Spleen (tissue), 11 donors: Measurements from ENCODE around the gene RSF1. TPM values are rescaled to one million over a fixed set of nuclear protein-coding genes. Genes with fewer than 3 reads are reported as not detected.
"Not testable (repeated sequence)": the region's sequence is repeated elsewhere in the genome, so short reads cannot be mapped to it uniquely, and the experiment has no call there.

Experiments
- DNase-seq: peaks from one replicate; pipeline ENCODE4 v3.0.0-alpha.2; 2020
- H3K27ac ChIP-seq, 8 donors: fragments of 200-600 bp; sonication (generic) in 7 of 8; 1 replicate in 4 of 8; 2 replicates in 4 of 8; pipeline versions ENCODE4 v1.5.0 to v1.8.0; 2016 to 2021; ENCODE audit warnings: inconsistent platforms in 4 of 8, mild to moderate bottlenecking in 4 of 8, moderate library complexity in 1 of 8
- H3K27me3 ChIP-seq, 7 donors: fragments of 200-600 bp; sonication (generic) in 6 of 7; replicated peaks in 1 of 7; 1 replicate in 4 of 7; 2 replicates in 3 of 7; pipeline versions ENCODE4 v1.5.0 to v1.8.0; 2016 to 2021; ENCODE audit warnings: inconsistent platforms in 3 of 7, mild to moderate bottlenecking in 1 of 7
- H3K36me3 ChIP-seq, 6 donors: fragments of 200-600 bp; sonication (generic) in 5 of 6; 1 replicate in 4 of 6; 2 replicates in 2 of 6; pipeline versions ENCODE4 v1.5.0 to v1.8.0; 2016 to 2021; ENCODE audit warnings: inconsistent platforms in 2 of 6
- H3K4me1 ChIP-seq, 6 donors: fragments of 200-600 bp; sonication (generic) in 5 of 6; 1 replicate in 3 of 6; 2 replicates in 3 of 6; pipeline versions ENCODE4 v1.5.0 to v1.8.0; 2016 to 2021; ENCODE audit warnings: inconsistent platforms in 3 of 6
- H3K4me3 ChIP-seq, 8 donors: fragments of 200-600 bp; sonication (generic) in 7 of 8; 1 replicate in 4 of 8; 2 replicates in 4 of 8; pipeline versions ENCODE4 v1.5.0 to v1.8.0; 2016 to 2021; ENCODE audit warnings: inconsistent platforms in 4 of 8, mild to moderate bottlenecking in 4 of 8, moderate library complexity in 2 of 8
- H3K9me3 ChIP-seq, 8 donors: fragments of 200-600 bp; sonication (generic) in 7 of 8; 1 replicate in 4 of 8; 2 replicates in 4 of 8; pipeline versions ENCODE4 v1.5.0 to v1.8.0; 2016 to 2021; ENCODE audit warnings: inconsistent platforms in 4 of 8
- POLR2A ChIP-seq, 3 donors: fragments of 450-650 bp; IDR thresholded peaks; one replicate each; pipeline ENCODE4 v1.5.1; 2017; ENCODE audit warnings: antibody characterized with exemption in 3 of 3, mild to moderate bottlenecking in 1 of 3
- POLR2AphosphoS5 ChIP-seq, 3 donors: sonication (generic); formaldehyde crosslinking; IDR thresholded peaks; one replicate each; pipeline ENCODE4 v1.5.1; 2017; ENCODE audit warnings: antibody characterized with exemption in 3 of 3
- WGBS, 5 donors: extraction: QIAGEN DNeasy Blood & Tissue Kit in 3 of 5; methylation state at CpG; one replicate each; pipeline versions ENCODE4 v1.1.5 to v1.1.7; 2013 to 2018; 5-methylcytosine and 5-hydroxymethylcytosine counted together
- intact Hi-C: fragments of 100-400 bp; cut with DNase I; formaldehyde crosslinking; loops from one replicate; pipeline ENCODE4 v1.15.0; 2023; ENCODE audit warnings: low total_unique reads
- polyA plus RNA-seq, 3 donors: library from polyadenylated mRNA; stranded (reverse); fragments of 200-250 nt; gene quantifications; one replicate each; pipeline ENCODE4 v1.2.1, GENCODE V29; 2013
- total RNA-seq, 7 donors: library from RNA; depleted of rRNA in 3 of 7; stranded (reverse); fragments of >200 nt in 3 of 7; fragmentation: NEBNext Ultra II Directional in 4 of 7; extraction: Animal tissue kit (Norgen Biotek cat#: 25700) in 4 of 7; gene quantifications; one replicate each; pipeline versions ENCODE4 v1.1.0 to v1.2.1, GENCODE V29; 2016 to 2021
- TF ChIP-seq, protein P1 (sequence below), 11 experiments: fragments of 200-600 bp in 7 of 11; fragments of 450-650 bp in 4 of 11; sonication (generic) in 4 of 11; IDR thresholded peaks in 8 of 11; conservative IDR thresholded peaks in 3 of 11; 1 replicate in 7 of 11; 2 replicates in 4 of 11; pipeline versions ENCODE4 v1.4.0 to v1.8.0; 2016 to 2021; ENCODE audit warnings: antibody characterized with exemption in 11 of 11, inconsistent platforms in 4 of 11, mild to moderate bottlenecking in 1 of 11
- donor health status: healthy with polysubstance abuse.
- donor health status: DM: no; HTN: no; CAD: no; lungs with moderate emphysema.
- donor health status: DM: no; HTN: no; CAD: no.
- donor health status: Bipolar disorder and iron deficiency.
- donor health status: healthy.
- donor health status: DM: no; HTN: no; CAD: no.
- donor health status: DM: yes; HTN: yes; CAD: no.

Gene RSF1
- total and polyA plus RNA-seq, 10 donors: 6.1 to 82.1 (median 65.0) TPM

DNA sequence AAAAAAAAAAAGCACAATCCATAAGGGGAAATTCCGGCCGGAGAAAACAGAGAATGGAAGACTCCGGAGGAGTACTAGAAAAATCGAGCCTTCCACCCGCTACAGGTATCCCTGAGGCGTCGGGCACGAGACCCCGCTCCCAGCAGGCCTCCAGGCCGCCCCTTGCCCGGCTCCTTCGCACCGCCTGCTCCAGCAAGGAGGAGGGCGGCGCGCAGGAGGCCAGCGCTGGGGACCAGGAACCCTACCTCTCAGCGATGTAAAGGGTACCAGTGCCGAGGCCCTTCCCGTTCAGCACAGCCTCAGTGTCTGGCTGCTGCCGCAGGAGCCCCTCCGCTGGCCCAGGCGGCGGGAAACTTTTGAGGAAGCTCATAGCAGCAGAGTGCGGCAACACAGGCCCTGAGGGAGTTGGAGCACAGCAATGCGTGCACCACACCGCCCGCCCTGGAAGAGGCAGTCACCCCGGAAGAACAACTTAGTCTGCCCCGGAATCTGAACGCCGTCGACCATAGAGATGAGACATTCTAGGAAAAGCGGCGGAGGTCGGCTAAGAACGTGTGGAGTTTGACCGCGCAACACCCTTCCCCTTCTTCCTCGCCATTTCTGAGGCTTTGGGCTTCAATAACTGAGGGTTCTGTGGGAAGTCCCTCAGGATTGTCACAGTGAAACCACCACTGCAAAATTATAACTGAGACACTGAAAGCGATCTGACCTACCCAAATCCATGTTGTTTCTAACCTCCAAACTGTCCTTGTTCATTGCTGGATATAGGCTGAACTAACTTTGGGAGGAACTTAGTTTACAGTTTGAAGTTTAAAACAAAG, 183.0 kb downstream of the RSF1 start, which contains the start of gene CLNS1A:
TSS of gene CLNS1A (minus strand) at position 450 of the 821 bp plus-strand sequence. CDS start at position 370, 80 bp downstream.
- Histone ChIP-seq H3K4me3 (peak within 1 kb of the TSS; percentile 79 to 99 (median 94)), H3K27me3 (no peaks in the 10 kb centered on the region), H3K36me3 (peaks cover 0 to 5% (median 0%) of the 10 kb centered on the region in 6 donors), H3K4me1 (peaks cover 13 to 57% (median 43%) of the 10 kb centered on the region in 6 donors), H3K27ac (peak within 1 kb of the TSS; percentile 37 to 87 (median 83)), H3K9me3 (peaks cover 0 to 15% (median 7%) of the 10 kb centered on the region in 8 donors)
- peak; percentile 94 for DNase-seq
- intact Hi-C loops: no loop called here
- TF ChIP-seq POLR2AphosphoS5 (IDR thresholded peaks at IDR 0.05) (peak; percentile 90 to 95 (median 92)), POLR2A (IDR thresholded peaks at IDR 0.05) (peak in 1 of 3 donors; percentile 60)
- TF ChIP-seq, protein P1, sequence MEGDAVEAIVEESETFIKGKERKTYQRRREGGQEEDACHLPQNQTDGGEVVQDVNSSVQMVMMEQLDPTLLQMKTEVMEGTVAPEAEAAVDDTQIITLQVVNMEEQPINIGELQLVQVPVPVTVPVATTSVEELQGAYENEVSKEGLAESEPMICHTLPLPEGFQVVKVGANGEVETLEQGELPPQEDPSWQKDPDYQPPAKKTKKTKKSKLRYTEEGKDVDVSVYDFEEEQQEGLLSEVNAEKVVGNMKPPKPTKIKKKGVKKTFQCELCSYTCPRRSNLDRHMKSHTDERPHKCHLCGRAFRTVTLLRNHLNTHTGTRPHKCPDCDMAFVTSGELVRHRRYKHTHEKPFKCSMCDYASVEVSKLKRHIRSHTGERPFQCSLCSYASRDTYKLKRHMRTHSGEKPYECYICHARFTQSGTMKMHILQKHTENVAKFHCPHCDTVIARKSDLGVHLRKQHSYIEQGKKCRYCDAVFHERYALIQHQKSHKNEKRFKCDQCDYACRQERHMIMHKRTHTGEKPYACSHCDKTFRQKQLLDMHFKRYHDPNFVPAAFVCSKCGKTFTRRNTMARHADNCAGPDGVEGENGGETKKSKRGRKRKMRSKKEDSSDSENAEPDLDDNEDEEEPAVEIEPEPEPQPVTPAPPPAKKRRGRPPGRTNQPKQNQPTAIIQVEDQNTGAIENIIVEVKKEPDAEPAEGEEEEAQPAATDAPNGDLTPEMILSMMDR (IDR thresholded peaks at IDR 0.05 in 8 of 11, conservative IDR thresholded peaks at IDR 0.05 in 3 of 11): no peak
- WGBS, 5 donors: 0 to 3% (median 0%) methylated on average over 28 to 41 of the region's 41 CpGs

DNA sequence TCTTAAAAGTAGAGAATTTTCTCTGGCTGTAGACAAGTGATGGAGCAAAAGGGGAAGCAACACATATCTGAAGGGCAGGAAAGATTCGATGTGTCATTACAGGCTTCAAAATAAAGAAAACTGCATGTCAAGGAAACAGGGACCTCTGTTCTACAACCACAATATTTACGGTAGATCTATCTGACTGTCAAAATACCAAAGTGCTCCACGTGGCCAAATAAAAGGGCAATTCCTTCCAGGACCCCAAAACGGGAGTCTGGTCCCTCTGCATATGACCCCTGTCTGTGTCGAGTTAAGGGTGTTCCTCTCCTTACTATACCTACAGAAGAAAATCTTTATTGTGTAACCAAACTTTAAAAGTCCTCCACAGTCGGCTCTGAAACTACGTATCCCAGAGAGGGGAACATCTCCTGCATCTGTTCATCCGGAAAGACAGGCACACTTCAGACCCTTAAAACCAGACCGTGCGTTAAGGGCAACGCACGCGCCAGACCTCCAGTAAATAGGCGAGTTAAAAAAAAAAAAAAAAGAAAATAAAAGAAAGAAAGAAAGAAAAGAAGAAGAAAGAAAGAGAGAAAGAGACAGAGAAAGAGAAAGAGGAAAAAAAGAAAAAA, 183.7 kb downstream of the RSF1 start:
- Histone ChIP-seq H3K36me3 (peaks cover 0 to 11% (median 0%) of the 10 kb centered on the region in 6 donors), H3K27me3 (no peaks in the 10 kb centered on the region), H3K4me3 (peak overlapping the region; percentile 79 to 99 (median 94)), H3K9me3 (peaks cover 0 to 15% (median 7%) of the 10 kb centered on the region in 8 donors), H3K27ac (peak overlapping the region in 7 of 8 donors; percentile 65 to 87 (median 84)), H3K4me1 (peaks cover 13 to 64% (median 43%) of the 10 kb centered on the region in 6 donors)
- intact Hi-C loops: no loop called here
- no peak for DNase-seq
- TF ChIP-seq, protein P1 (IDR thresholded peaks at IDR 0.05 in 8 of 11, conservative IDR thresholded peaks at IDR 0.05 in 3 of 11): no peak
- TF ChIP-seq POLR2AphosphoS5 (IDR thresholded peaks at IDR 0.05) (no peak), POLR2A (IDR thresholded peaks at IDR 0.05) (no peak)
- WGBS, 5 donors: 0 to 4% (median 2%) methylated on average over 14 of the region's 14 CpGs

DNA sequence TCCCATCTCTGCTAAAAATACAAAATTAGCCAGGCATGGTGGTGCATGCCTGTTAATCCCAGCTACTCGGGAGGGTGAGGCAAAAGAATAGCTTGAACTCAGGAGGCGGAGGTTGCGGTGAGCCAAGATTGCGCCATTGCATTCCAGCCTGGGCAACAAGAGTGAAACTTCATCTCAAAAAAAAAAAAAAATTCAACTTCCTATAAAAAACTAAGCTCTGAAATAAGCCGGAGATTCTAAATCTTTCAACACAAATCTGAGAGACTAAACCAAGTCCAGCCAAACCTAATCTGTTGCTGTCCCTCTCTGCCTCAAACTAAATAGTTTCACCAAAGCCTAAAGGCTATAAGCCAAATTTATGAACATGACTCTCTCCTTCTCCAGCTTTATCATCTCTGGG, 186.6 kb downstream of the RSF1 start:
- H3K4me3 ChIP-seq, H3K27me3 ChIP-seq, H3K9me3 ChIP-seq, DNase-seq, intact Hi-C loops: not testable (repeated sequence)
- peaks cover 21 to 85% (median 59%) of the 10 kb centered on the region in 6 donors for H3K4me1 ChIP-seq
- 54 to 80% (median 69%) methylated on average over 5 of the region's 5 CpGs for WGBS, 5 donors
- H3K27ac ChIP-seq: peak overlapping the region in 6 of 8 donors; percentile 4 to 72 (median 48)
- peaks cover 0 to 18% (median under 1%) of the 10 kb centered on the region in 6 donors for H3K36me3 ChIP-seq

DNA sequence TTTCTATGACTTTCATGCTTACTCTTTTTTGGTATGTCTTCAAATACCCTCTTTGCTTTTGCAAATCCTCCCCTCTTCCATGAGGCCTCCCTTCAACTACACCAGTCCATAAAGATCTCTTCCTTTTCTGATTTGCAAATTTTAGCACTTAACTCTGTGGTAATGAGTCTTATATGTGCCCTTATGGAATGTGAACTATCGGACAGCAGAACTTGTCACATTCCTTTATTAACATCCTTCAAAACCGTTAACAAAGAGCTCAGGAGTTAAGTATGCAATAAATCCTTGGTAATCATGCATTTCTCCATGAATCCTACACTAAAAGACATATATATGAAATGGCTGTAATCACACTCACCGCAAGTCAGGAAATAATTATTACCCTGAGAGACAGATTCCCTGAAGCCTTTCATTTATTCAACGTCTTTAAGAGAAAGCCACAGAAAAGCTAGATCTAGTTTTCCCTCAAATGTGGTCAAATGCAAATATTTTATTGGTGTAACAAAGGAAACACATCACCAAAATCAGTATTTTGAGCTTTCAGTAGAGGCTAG, 190.3 kb downstream of the RSF1 start:
- no peaks in the 10 kb centered on the region for H3K9me3 ChIP-seq
- H3K27ac ChIP-seq: peak overlapping the region in 2 of 8 donors; percentile 19 to 50
- peaks cover 1 to 53% (median 7%) of the 10 kb centered on the region in 6 donors for H3K36me3 ChIP-seq
- no peak for DNase-seq
- H3K4me1 ChIP-seq: peaks cover 11 to 55% (median 35%) of the 10 kb centered on the region in 6 donors
- intact Hi-C loops: no loop called here
- TF ChIP-seq, protein P1 (IDR thresholded peaks at IDR 0.05 in 8 of 11, conservative IDR thresholded peaks at IDR 0.05 in 3 of 11): no peak
- TF ChIP-seq POLR2A (IDR thresholded peaks at IDR 0.05): no peak
- TF ChIP-seq POLR2AphosphoS5 (IDR thresholded peaks at IDR 0.05): no peak
- H3K4me3 ChIP-seq: no peak overlapping the region
- no peaks in the 10 kb centered on the region for H3K27me3 ChIP-seq
- WGBS, 5 donors: 66 to 79% (median 71%) methylated on average over 4 of the region's 4 CpGs
